ENCODE results near the gene ARHGAP31.
"Not testable (repeated sequence)": the region's sequence is repeated elsewhere in the genome, so short reads cannot be mapped to it uniquely, and the experiment has no call there.

The ARHGAP31 gene

DNA sequence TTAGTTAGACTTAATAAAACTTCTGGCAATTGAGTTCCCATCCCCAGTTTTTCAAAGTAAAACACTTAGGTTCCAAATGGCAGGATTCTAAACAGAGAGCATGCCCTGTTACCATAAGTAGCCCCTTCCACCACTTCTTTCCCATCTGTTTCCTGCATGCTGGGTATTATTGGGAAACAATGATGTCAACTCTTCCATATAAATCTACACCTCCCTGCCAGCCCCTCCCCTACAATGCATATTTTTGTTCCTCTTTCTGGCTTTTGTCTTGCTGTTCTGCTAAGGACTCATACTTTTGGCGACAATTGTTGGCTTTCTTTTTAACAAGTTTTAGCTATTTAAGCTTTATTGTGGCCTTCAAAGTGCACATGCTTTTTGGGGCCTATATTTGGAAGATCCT, 11.1 kb downstream of the ARHGAP31 start:
- no peak for DNase-seq (ENCODE audit: low read depth, low spot score)

DNA sequence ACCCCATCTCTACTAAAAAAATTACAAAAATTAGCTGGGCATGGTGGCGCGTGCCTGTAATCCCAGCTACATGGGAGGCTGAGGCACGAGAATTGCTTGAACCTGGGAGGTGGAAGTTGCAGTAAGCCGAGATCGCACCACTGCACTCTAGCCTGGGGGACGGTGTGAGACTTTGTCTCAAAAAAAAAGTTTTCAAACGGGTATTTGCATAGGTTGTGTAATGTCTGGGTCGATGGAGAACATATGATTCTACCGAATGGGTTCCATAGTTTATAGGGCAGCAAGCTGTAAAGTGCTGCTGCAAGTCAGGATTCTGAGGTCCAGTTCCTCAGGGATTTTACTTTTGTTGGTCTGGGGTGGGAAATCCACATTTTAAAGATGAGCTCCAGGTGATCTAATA, 12.2 kb downstream of the ARHGAP31 start:
- not testable (repeated sequence) for H3K4me3 ChIP-seq (ENCODE audit: insufficient read length, low read depth); H3K9me3 ChIP-seq (ENCODE audit: insufficient read depth, low read length); H3K4me1 ChIP-seq (ENCODE audit: insufficient read depth, insufficient read length); H3K9ac ChIP-seq (ENCODE audit: insufficient read length, low read depth); DNase-seq (ENCODE audit: low read depth, low spot score); H3K27me3 ChIP-seq (ENCODE audit: insufficient read depth, insufficient read length); H3K36me3 ChIP-seq (ENCODE audit: insufficient read depth, insufficient read length, low read length)

More for the DNA sequence above, 11.1 kb downstream of the ARHGAP31 start:
- Histone ChIP-seq H3K36me3 (ENCODE audit: insufficient read depth, insufficient read length, low read length) (no peaks in the 10 kb centered on the region), H3K4me1 (ENCODE audit: insufficient read depth, insufficient read length) (peaks cover 4% of the 10 kb centered on the region), H3K9ac (ENCODE audit: insufficient read length, low read depth) (no peak overlapping the region), H3K9me3 (ENCODE audit: insufficient read depth, low read length) (no peaks in the 10 kb centered on the region), H3K27me3 (ENCODE audit: insufficient read depth, insufficient read length) (peaks cover 3% of the 10 kb centered on the region), H3K4me3 (ENCODE audit: insufficient read length, low read depth) (no peak overlapping the region)
- TF ChIP-seq YY1 (IDR thresholded peaks at IDR 0.05; ENCODE audit: insufficient read depth, insufficient read length) (no peak), SUZ12 (IDR thresholded peaks at IDR 0.05; ENCODE audit: extremely low read depth, insufficient read depth, insufficient read length) (no peak), ZNF274 (IDR thresholded peaks at IDR 0.05; ENCODE audit: low read depth, low read length) (no peak)

DNA sequence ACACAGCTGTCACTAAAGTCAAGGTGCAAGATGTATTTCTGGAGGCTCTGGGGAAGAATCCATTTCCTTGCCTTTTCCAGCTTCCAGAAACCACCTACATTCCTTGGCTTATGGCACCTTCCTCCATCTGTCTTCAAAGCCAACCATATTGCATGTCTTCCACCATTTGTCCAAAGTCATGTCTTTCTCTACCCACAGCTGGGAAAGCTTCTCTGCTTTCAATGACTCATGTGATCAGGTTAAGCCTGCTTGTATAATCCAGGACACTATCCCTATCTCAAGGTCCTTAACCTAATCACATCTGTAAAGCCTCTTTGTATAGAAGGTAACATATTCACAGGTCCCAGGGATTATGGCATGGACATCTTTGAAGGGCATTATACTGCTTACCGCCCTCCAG, 14.2 kb downstream of the ARHGAP31 start:
- peaks cover under 1% of the 10 kb centered on the region for H3K4me1 ChIP-seq (ENCODE audit: insufficient read depth, insufficient read length)
- no peaks in the 10 kb centered on the region for H3K27me3 ChIP-seq (ENCODE audit: insufficient read depth, insufficient read length)
- TF ChIP-seq YY1 (IDR thresholded peaks at IDR 0.05; ENCODE audit: insufficient read depth, insufficient read length): no peak
- TF ChIP-seq SUZ12 (IDR thresholded peaks at IDR 0.05; ENCODE audit: extremely low read depth, insufficient read depth, insufficient read length): no peak
- no peak for TF ChIP-seq ZNF274 (IDR thresholded peaks at IDR 0.05; ENCODE audit: low read depth, low read length)
- no peak overlapping the region for H3K4me3 ChIP-seq (ENCODE audit: insufficient read length, low read depth)
- H3K36me3 ChIP-seq (ENCODE audit: insufficient read depth, insufficient read length, low read length): no peaks in the 10 kb centered on the region
- no peak for DNase-seq (ENCODE audit: low read depth, low spot score)
- H3K9ac ChIP-seq (ENCODE audit: insufficient read length, low read depth): no peak overlapping the region
- no peaks in the 10 kb centered on the region for H3K9me3 ChIP-seq (ENCODE audit: insufficient read depth, low read length)

DNA sequence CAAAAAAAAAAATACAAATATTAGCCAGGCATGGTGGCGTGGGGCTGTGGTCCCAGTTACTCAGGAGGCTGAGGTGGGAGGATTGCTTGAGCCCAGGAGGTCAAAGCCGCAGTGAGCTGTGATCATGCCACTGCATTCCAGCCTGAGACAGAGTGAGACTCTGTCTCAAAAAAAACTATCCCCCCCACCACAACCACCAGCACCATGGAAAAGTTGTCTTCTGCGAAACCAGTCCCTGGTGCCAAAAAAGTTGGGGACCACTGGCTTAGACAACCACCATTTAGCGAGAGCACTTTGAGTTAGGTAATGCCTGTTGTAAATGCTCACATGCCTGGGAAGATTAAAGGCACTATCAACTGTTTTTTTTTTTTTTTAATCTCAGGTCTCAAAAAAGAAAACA, 15.4 kb downstream of the ARHGAP31 start:
- Histone ChIP-seq H3K4me1 (ENCODE audit: insufficient read depth, insufficient read length) (no peaks in the 10 kb centered on the region), H3K36me3 (ENCODE audit: insufficient read depth, insufficient read length, low read length) (peaks cover 11% of the 10 kb centered on the region), H3K27me3 (ENCODE audit: insufficient read depth, insufficient read length) (no peaks in the 10 kb centered on the region), H3K4me3 (ENCODE audit: insufficient read length, low read depth) (no peak overlapping the region), H3K9me3 (ENCODE audit: insufficient read depth, low read length) (no peaks in the 10 kb centered on the region), H3K9ac (ENCODE audit: insufficient read length, low read depth) (no peak overlapping the region)
- TF ChIP-seq YY1 (IDR thresholded peaks at IDR 0.05; ENCODE audit: insufficient read depth, insufficient read length): no peak
- TF ChIP-seq SUZ12 (IDR thresholded peaks at IDR 0.05; ENCODE audit: extremely low read depth, insufficient read depth, insufficient read length): no peak
- TF ChIP-seq ZNF274 (IDR thresholded peaks at IDR 0.05; ENCODE audit: low read depth, low read length): no peak
- no peak for DNase-seq (ENCODE audit: low read depth, low spot score)

DNA sequence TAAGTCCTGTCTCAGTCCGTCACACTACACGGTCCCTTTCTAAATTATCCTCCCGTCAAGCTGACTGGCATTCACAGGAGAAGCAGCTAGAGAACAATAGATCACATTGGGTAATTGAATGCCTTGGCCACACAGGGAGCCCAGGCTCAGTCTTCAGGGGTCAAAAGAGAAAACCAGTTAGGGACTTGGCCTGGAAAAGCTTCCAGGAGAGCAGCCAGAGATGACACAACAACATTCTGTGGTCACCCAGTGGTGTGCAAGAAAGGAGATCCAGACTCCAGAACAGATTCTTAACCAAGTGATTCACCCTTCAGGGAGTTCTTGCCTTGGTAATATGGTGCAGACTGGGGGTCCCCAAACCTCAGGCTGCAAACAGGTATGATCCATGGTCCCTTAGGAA, 15.9 kb downstream of the ARHGAP31 start:
- H3K4me3 ChIP-seq (ENCODE audit: insufficient read length, low read depth): no peak overlapping the region

DNA sequence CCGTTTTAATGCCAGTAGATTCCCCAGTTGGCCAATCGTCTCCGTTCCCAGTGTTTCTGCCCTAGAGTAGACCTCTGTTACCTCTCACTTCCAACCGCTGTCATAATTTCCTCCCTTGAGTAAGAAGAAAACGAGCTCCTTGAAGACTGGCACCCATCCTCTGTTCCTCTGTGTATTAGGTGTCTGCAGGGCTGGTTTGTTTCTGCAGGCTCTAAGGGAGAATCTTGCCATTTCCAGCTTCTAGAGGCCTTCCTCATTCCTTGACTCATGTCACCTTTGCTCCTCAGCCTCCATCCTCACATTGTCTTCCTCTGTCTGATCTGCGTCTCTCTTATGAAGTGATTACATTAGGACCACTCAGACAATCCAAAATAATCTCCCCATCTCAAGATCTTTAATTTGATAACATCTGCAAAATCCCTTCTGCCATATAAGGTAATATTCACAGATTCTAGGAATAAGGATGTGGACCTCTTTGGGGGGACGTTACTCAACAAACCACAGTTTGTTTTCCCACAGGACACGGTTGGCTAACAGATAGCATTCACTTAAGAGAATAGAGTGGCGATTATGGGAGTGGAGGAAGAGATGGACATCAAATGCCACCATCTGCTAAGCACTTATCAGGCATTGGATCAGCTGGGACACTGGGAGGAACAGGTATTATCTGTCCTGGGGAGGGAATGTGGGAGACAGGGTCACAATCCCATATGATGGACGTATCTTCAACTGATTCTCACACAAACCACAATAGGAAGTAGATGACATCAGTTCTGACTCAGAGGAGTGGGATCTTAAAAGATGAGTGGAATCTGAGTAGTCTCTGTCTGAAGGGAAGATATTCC, 17.1 kb downstream of the ARHGAP31 start:
- Histone ChIP-seq H3K27me3 (ENCODE audit: insufficient read depth, insufficient read length) (no peaks in the 10 kb centered on the region), H3K4me3 (ENCODE audit: insufficient read length, low read depth) (no peak overlapping the region), H3K4me1 (ENCODE audit: insufficient read depth, insufficient read length) (no peaks in the 10 kb centered on the region), H3K9ac (ENCODE audit: insufficient read length, low read depth) (no peak overlapping the region), H3K9me3 (ENCODE audit: insufficient read depth, low read length) (no peaks in the 10 kb centered on the region), H3K36me3 (ENCODE audit: insufficient read depth, insufficient read length, low read length) (peaks cover 11% of the 10 kb centered on the region)
- no peak for TF ChIP-seq ZNF274 (IDR thresholded peaks at IDR 0.05; ENCODE audit: low read depth, low read length)
- no peak for TF ChIP-seq SUZ12 (IDR thresholded peaks at IDR 0.05; ENCODE audit: extremely low read depth, insufficient read depth, insufficient read length)
- no peak for TF ChIP-seq YY1 (IDR thresholded peaks at IDR 0.05; ENCODE audit: insufficient read depth, insufficient read length)
- DNase-seq (ENCODE audit: low read depth, low spot score): no peak

More for the DNA sequence above, 15.9 kb downstream of the ARHGAP31 start:
- peaks cover 11% of the 10 kb centered on the region for H3K36me3 ChIP-seq (ENCODE audit: insufficient read depth, insufficient read length, low read length)
- no peaks in the 10 kb centered on the region for H3K4me1 ChIP-seq (ENCODE audit: insufficient read depth, insufficient read length)
- DNase-seq (ENCODE audit: low read depth, low spot score): no peak
- no peaks in the 10 kb centered on the region for H3K27me3 ChIP-seq (ENCODE audit: insufficient read depth, insufficient read length)
- TF ChIP-seq ZNF274 (IDR thresholded peaks at IDR 0.05; ENCODE audit: low read depth, low read length) (no peak), YY1 (IDR thresholded peaks at IDR 0.05; ENCODE audit: insufficient read depth, insufficient read length) (no peak), SUZ12 (IDR thresholded peaks at IDR 0.05; ENCODE audit: extremely low read depth, insufficient read depth, insufficient read length) (no peak)
- H3K9me3 ChIP-seq (ENCODE audit: insufficient read depth, low read length): no peaks in the 10 kb centered on the region
- no peak overlapping the region for H3K9ac ChIP-seq (ENCODE audit: insufficient read length, low read depth)

DNA sequence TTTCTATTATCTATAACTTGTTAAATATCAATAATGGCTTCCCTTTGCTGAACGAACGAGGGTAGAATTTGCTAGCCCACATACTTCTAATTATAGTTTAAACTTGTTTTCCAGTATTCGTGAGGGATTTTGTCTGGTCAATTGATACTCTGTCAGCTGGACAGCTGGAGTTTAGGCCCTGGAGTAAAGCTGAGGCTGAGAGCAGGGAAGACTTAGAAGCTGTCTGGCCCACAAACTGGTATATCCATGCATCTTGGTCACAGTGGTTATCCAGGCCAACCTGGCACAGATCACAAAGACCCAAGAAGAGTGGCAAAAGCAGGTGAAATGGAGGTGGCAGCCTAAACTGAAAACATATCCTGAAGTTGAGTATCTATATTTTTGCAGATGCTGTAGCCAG, 19.3 kb downstream of the ARHGAP31 start:
- Histone ChIP-seq H3K4me3 (ENCODE audit: insufficient read length, low read depth) (no peak overlapping the region), H3K36me3 (ENCODE audit: insufficient read depth, insufficient read length, low read length) (peaks cover 11% of the 10 kb centered on the region), H3K4me1 (ENCODE audit: insufficient read depth, insufficient read length) (no peaks in the 10 kb centered on the region), H3K9me3 (ENCODE audit: insufficient read depth, low read length) (no peaks in the 10 kb centered on the region), H3K27me3 (ENCODE audit: insufficient read depth, insufficient read length) (no peaks in the 10 kb centered on the region), H3K9ac (ENCODE audit: insufficient read length, low read depth) (no peak overlapping the region)
- TF ChIP-seq YY1 (IDR thresholded peaks at IDR 0.05; ENCODE audit: insufficient read depth, insufficient read length): no peak
- no peak for TF ChIP-seq ZNF274 (IDR thresholded peaks at IDR 0.05; ENCODE audit: low read depth, low read length)
- no peak for TF ChIP-seq SUZ12 (IDR thresholded peaks at IDR 0.05; ENCODE audit: extremely low read depth, insufficient read depth, insufficient read length)
- DNase-seq (ENCODE audit: low read depth, low spot score): no peak
